RCC 7860 (cell line): ENCODE data around the gene SLC25A17.
"Not testable (repeated sequence)": the region's sequence is repeated elsewhere in the genome, so short reads cannot be mapped to it uniquely, and the experiment has no call there.

Experiments used
- DNase-seq: peaks from one replicate; pipeline ENCODE4 v3.0.0-alpha.2; 2015; ENCODE audit warnings: low spot score
- FAIRE-seq: peaks from 2 replicates; lab custom pipeline; 2012; peaks lifted over from hg19 to GRCh38; lab: Jason Lieb, UNC

SLC25A17 gene

DNA sequence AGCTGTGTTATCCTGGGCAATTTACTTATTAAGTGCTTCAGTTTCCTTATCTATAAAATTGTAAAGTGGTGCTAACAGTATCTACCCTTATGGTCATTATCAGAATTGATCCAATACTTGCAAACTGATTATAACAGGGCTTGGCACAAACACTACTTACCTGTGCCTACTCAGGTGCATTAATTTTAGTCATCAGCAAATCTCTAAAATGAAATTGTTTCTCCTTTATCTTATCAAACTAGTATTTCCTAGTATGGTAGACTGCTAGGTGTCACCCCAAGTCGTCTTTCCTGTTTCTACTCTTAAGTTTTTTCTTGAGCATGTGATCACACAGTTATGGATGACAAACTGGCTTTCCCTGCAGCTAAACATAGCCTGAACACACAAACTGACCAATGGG is 4.3 kb upstream of the SLC25A17 start:
- FAIRE-seq (no peak), DNase-seq (no peak)

GRCh38 chr22:40819599-40820140 is 524 bp upstream of the SLC25A17 start:
- FAIRE-seq = no peak
- DNase-seq = no peak

GRCh38 chr22:40818192-40818746 is 877 bp downstream of the SLC25A17 start:
- no peak for FAIRE-seq

GRCh38 chr22:40817737-40818136 is 1.4 kb downstream of the SLC25A17 start:
- DNase-seq (no peak), FAIRE-seq (no peak)

More at GRCh38 chr22:40818192-40818746, 877 bp downstream of the SLC25A17 start:
- no peak for DNase-seq

- DNase-seq = no peak
- no peak for FAIRE-seq
These were observed 5.2 kb downstream of the SLC25A17 start for GRCh38 chr22:40813912-40814315.

- DNase-seq (no peak), FAIRE-seq (no peak)
These were observed 10.9 kb downstream of the SLC25A17 start for GRCh38 chr22:40808018-40808841.

GRCh38 chr22:40806711-40807110 is 12.4 kb downstream of the SLC25A17 start:
- FAIRE-seq (no peak), DNase-seq (no peak)

DNA sequence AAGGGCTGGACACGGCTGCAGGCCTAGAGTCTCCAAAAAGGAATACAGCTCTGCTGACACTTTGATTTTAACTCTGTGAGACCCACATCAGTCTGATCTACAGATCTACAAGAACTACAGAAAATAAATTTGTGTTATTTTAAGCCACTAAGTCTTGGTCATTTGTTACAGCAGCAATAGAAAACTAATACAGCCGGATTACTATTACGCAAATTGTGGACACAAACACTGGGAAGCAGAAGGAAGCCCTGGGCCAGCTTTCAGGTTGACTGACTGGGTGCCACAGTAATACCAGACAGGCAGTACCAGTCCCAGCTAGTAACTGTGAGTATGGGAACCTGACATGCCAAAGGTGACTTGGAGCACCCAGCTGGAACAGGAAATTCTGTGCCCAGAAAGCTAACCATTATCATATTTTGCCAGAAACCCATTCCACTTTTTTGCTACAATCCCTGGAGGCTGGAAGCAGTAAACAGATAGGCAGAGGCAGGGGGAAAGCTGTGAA is 13.4 kb downstream of the SLC25A17 start:
- FAIRE-seq (no peak), DNase-seq (no peak)

DNA sequence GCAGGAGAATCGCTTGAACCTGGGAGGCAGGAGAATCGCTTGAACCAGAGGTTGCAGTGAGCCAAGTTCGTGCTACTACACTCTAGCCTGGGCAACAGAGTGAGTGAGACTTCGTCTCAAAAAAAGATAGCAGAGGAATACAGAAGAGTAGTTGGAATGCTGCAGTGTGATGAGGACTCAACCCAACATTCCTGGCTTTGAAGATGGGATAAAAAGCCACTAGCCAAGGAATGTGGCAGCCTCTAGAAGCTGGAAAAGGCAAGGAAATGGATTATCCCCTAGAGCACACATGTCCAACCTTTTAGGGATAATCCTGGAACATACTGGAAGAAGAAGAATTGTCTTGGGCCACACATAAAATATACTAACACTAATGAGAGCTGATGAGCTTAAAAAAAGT is 13.9 kb downstream of the SLC25A17 start:
- DNase-seq = no peak
- no peak for FAIRE-seq

DNA sequence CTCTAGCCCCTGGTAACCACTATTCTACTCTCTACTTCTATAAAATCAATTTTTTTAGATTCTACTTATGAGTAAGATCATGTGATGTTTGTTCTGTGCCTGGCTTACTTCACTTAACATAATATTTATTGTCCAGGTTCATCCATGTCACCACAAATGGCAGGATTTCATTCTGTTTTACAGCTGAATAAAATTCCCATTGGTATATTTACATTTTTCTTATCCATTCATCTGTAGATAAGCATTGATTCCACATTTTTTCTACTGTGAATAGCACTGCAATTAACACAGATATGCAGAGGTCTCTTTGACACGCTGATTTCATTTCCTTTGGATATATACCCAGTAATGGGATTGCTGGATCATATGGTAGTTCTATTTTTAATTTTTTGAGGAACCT is 15.8 kb downstream of the SLC25A17 start:
- DNase-seq = no peak
- FAIRE-seq = no peak

DNA sequence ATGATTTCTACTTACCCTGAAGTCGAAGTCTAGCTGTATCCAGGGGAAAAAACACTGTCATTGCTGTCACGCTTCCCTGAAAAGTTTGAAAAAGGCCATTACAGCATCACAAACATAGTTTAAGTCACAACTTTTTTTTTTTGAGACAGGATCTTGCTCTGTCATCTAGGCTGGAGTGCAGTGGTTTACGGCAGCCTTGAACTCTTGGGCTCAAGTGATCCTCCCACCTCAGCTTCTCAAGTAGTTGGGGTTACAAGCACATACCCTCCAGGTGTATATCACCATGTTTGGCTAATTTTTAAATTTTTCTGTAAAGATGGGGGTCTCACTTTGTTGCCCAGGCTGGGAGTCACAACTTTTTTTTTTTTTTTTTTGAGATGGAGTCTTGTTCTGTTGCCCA is 20.1 kb downstream of the SLC25A17 start:
- DNase-seq (no peak), FAIRE-seq (no peak)

GRCh38 chr22:40797427-40797826 is 21.7 kb downstream of the SLC25A17 start:
- DNase-seq (no peak), FAIRE-seq (no peak)

- DNase-seq = no peak
These were observed 26.7 kb downstream of the SLC25A17 start for GRCh38 chr22:40792451-40792850.

GRCh38 chr22:40791241-40791640 is 27.9 kb downstream of the SLC25A17 start:
- DNase-seq = no peak
- FAIRE-seq = no peak

More at GRCh38 chr22:40792451-40792850, 26.7 kb downstream of the SLC25A17 start:
- FAIRE-seq = no peak

DNA sequence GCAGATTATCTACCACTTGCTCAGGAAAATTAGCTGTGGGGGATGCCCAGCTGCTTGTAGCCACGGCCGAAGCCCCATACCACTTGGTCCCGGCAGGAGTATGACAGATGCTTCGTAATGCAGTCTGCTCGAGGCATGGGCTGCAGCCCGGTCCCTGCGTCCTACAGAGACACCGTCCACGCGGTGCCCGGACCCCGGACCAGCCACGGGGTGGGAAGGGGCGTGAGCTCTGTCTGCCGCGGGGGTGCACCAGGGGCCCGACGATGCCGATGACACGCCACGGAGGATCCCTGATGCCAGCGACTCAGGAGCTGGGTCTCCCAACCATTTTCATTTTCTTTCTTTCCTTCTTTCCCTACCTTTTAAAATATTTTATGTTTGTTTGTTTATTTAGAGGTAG is 30.0 kb downstream of the SLC25A17 start:
- no peak for FAIRE-seq
- DNase-seq = no peak

DNA sequence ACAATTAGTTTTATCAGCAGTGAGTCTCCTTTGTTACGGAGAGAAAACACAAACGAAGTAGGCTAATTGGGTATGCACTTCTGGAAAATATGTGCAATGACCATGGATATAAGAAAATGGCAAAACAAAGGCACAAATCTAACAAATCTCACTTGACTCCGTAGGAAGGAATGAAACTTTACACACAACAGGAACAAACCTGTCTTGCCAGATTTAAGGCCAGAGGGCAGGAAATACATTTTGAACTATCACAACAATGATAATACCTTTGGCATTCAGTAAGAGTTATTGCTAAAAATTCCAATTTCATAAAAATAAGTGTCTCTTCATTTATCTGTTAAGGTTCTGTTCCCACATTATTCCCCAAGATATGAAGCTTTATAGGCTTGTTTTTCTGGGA is 36.6 kb downstream of the SLC25A17 start:
- no peak for DNase-seq
- no peak for FAIRE-seq

DNA sequence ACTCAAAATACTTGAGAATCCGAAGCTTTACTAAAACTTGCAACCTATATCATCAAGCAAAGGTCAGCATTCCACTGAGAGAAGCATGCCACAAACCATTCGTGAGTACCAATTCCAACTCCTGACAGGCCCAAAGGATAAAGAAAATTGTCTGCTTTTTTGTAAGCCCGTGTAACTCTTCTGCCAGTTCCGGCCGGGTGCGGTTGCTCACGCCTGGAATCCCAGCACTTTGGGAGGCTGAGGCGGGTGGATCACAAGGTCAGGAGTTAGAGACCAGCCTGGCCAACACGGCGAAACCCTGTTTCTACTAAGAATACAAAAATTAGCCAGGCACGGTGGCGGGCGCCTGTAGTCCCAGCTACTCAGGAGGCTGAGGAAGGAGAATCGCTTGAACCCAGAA is 37.4 kb downstream of the SLC25A17 start:
- DNase-seq, FAIRE-seq: not testable (repeated sequence)

DNA sequence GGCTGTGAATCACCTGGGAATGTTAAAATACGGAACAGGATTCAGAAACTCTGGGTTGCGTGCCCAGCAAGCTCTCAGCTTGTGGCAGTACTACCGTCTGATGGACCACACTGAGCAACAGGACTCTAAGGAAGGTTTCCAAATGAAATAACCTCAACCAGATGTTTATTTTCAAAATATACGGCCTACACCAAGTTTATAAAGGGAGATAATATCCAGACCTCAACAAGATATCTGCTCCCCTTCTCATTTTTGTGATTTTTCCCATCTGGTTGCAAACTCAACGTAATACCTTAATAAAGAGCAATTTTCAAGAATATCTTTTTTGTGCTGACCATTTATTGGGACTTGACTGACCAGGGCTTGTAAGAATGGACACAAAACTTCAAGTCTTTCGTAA is 49.4 kb downstream of the SLC25A17 start:
- DNase-seq (no peak), FAIRE-seq (no peak)

- no peak for DNase-seq
- no peak for FAIRE-seq
These were observed 50.9 kb downstream of the SLC25A17 start for GRCh38 chr22:40768206-40768605.

DNA sequence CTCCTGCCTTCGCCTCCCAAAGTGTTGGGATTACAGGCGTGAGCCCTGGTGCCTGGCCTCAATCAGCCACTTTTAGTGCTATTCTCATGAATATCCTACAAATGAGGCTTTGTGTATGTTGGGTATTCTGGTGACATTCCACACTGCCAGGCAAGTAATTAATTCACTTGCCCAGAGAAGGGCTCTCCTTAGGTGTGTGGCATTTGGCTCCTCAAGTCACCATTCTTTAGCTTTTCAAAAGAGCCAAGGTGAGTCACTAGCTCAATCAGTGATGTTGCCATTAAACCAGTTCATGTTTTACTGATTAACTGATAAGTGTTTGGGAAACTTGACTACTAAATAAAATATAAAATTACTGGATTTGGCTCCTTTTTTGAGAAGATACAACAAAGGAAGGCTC is 52.2 kb downstream of the SLC25A17 start:
- FAIRE-seq = no peak
- DNase-seq = no peak

DNA sequence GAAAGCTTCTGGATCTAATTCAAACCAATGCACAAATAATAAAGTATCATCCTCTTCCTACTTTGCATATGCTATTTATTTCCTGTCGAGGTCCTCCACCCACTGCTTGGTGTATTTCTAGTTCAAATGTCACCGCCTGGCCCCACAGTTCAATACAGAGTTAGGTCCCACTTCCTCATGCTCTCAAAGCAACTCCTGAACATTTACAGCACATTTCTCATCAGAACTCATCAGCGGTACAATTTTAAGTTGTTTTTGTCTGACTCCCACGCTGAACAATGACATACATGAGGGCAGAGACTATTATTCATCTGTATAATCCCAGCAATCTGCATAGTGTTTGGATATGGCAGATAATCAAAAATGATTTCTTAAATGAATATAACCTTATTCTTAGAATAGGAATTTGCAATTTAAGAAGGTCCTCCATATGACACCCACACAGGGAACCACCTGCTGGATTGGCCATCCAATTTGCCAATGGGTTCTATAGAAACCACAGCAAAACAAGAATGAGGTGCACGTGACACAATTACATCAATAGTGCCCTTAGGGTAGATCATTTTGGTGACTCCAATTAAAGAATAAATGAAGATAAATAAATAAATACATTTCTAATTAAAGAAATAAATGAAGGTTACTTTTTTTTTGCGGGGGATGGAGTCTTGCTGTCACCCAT is 54.2 kb downstream of the SLC25A17 start:
- no peak for FAIRE-seq

More for the DNA sequence above, 54.2 kb downstream of the SLC25A17 start:
- no peak for DNase-seq
